CD14-positive monocyte (primary cell): ENCODE results near the gene XRCC4. TPM values are rescaled to one million over a fixed set of nuclear protein-coding genes. Genes with fewer than 3 reads are reported as not detected.

ENCODE experiments used
- DNase-seq, 3 donors: peaks; one replicate each; pipeline ENCODE4 v3.0.0-alpha.2; 2011 to 2022
- H2AFZ ChIP-seq: 2 replicates; pipeline ENCODE4 v1.6.0; 2012; ENCODE audit warnings: mild to moderate bottlenecking, low read depth, low read length, inconsistent platforms; ENCODE audit not compliant: insufficient read depth, poor library complexity, severe bottlenecking
- H3K27ac ChIP-seq, 2 donors: 1 replicate in 1 of 2; 2 replicates in 1 of 2; pipeline ENCODE4 v1.5.1; 2012 to 2013; ENCODE audit warnings: low read length in 2 of 2, control low read depth in 1 of 2, inconsistent platforms in 1 of 2, low read depth in 1 of 2, mild to moderate bottlenecking in 1 of 2
- H3K27me3 ChIP-seq, 2 donors: one replicate each; pipeline versions ENCODE4 v1.6.0 to v1.6.1; 2011 to 2013; ENCODE audit warnings: low read length in 2 of 2; ENCODE audit not compliant: control insufficient read depth in 2 of 2, insufficient read depth in 2 of 2
- H3K36me3 ChIP-seq, 2 donors: replicated peaks in 1 of 2; 1 replicate in 1 of 2; 2 replicates in 1 of 2; pipeline versions ENCODE4 v1.5.1 to v1.6.1; 2012 to 2013; ENCODE audit warnings: low read length in 2 of 2, control low read depth in 1 of 2, inconsistent platforms in 1 of 2, mild to moderate bottlenecking in 1 of 2; ENCODE audit not compliant: insufficient read depth in 2 of 2, control insufficient read depth in 1 of 2
- H3K4me1 ChIP-seq, 2 donors: 1 replicate in 1 of 2; 2 replicates in 1 of 2; pipeline versions ENCODE4 v1.5.1 to v1.6.1; 2012 to 2013; ENCODE audit warnings: low read length in 2 of 2, control low read depth in 1 of 2, inconsistent platforms in 1 of 2, mild to moderate bottlenecking in 1 of 2, moderate library complexity in 1 of 2; ENCODE audit not compliant: insufficient read depth in 2 of 2, control insufficient read depth in 1 of 2
- H3K4me2 ChIP-seq: replicated peaks from 2 replicates; pipeline ENCODE3; 2012; ENCODE audit warnings: low read length, moderate library complexity, mild to moderate bottlenecking; ENCODE audit not compliant: poor library complexity, severe bottlenecking; ENCODE audit errors: extremely low read depth
- H3K4me3 ChIP-seq, 3 experiments: fragments of 200-600 bp in 1 of 3; sonication (generic) in 1 of 3; replicated peaks in 1 of 3; 1 replicate in 2 of 3; 2 replicates in 1 of 3; pipeline ENCODE4 v1.5.1; 2011 to 2013; ENCODE audit warnings: low read length in 3 of 3, mild to moderate bottlenecking in 3 of 3, control low read depth in 2 of 3, low read depth in 2 of 3, inconsistent platforms in 1 of 3, moderate library complexity in 1 of 3
- H3K79me2 ChIP-seq: 2 replicates; pipeline ENCODE4 v1.6.0; 2012; ENCODE audit warnings: mild to moderate bottlenecking, control low read depth, inconsistent platforms, low read length, moderate library complexity; ENCODE audit not compliant: insufficient read depth
- H3K9ac ChIP-seq: 2 replicates; pipeline ENCODE4 v1.6.0; 2017; ENCODE audit warnings: low read length, mild to moderate bottlenecking; ENCODE audit not compliant: insufficient read depth, poor library complexity, severe bottlenecking
- H3K9me3 ChIP-seq, 2 donors: replicated peaks in 1 of 2; 1 replicate in 1 of 2; 2 replicates in 1 of 2; pipeline versions ENCODE4 v1.5.1 to v1.6.1; 2012 to 2013; ENCODE audit warnings: low read length in 2 of 2, control low read depth in 1 of 2; ENCODE audit not compliant: control insufficient read depth in 1 of 2, insufficient read depth in 1 of 2
- H4K20me1 ChIP-seq: 2 replicates; pipeline ENCODE4 v1.6.0; 2012; ENCODE audit warnings: mild to moderate bottlenecking, low read length, control low read depth, moderate library complexity; ENCODE audit not compliant: insufficient read depth
- H3K27ac Mint-ChIP-seq, 7 donors: one replicate each; pipeline ENCODE4 v1.8.0; 2020; ENCODE audit warnings: mild to moderate bottlenecking in 7 of 7, mixed read lengths in 7 of 7, moderate library complexity in 6 of 7, inconsistent platforms in 2 of 7
- H3K27me3 Mint-ChIP-seq, 3 donors: one replicate each; pipeline ENCODE4 v1.8.0; 2021 to 2022; ENCODE audit warnings: low read depth in 3 of 3, mild to moderate bottlenecking in 3 of 3, mixed read lengths in 3 of 3, moderate library complexity in 3 of 3, inconsistent platforms in 1 of 3
- H3K36me3 Mint-ChIP-seq, 2 donors: one replicate each; pipeline ENCODE4 v1.8.0; 2020; ENCODE audit warnings: mixed read lengths in 2 of 2, inconsistent platforms in 1 of 2, mild to moderate bottlenecking in 1 of 2
- H3K4me1 Mint-ChIP-seq: one replicate; pipeline ENCODE4 v1.8.0; 2020; ENCODE audit warnings: mild to moderate bottlenecking, mixed read lengths
- H3K4me3 Mint-ChIP-seq, 2 donors: one replicate each; pipeline ENCODE4 v1.8.0; 2020; ENCODE audit warnings: mild to moderate bottlenecking in 2 of 2, mixed read lengths in 2 of 2, moderate library complexity in 1 of 2
- H3K9me3 Mint-ChIP-seq, 7 donors: one replicate each; pipeline ENCODE4 v1.8.0; 2020 to 2022; ENCODE audit warnings: mixed read lengths in 7 of 7, mild to moderate bottlenecking in 6 of 7, moderate library complexity in 6 of 7, inconsistent platforms in 2 of 7
- WGBS: methylation state at CpG from one replicate; pipeline ENCODE4 v1.1.5; 2013; ENCODE audit warnings: missing lambda C conversion rate; ENCODE audit not compliant: insufficient coverage; 5-methylcytosine and 5-hydroxymethylcytosine counted together
- intact Hi-C, 2 donors: fragments of 100-400 bp; cut with micrococcal nuclease; formaldehyde crosslinking; loops; one replicate each; pipeline versions ENCODE4 v1.15.0 to v1.15.1; 2023
- polyA plus RNA-seq, 3 donors: library from polyadenylated mRNA; depleted of rRNA in 1 of 3; unstranded in 2 of 3; stranded (reverse) in 1 of 3; fragments of 300-500 nt in 2 of 3; fragments of >200 nt in 1 of 3; fragmentation: Illumina TruSeq in 2 of 3; gene quantifications; 1 replicate in 2 of 3; 2 replicates in 1 of 3; pipeline ENCODE4 v1.2.3, GENCODE V29; 2012 to 2021
- TF ChIP-seq, protein P1 (sequence below): fragments of 200-600 bp; IDR thresholded peaks from one replicate; pipeline ENCODE4 v1.8.0; 2022; ENCODE audit warnings: antibody characterized with exemption, mild to moderate bottlenecking

Gene XRCC4
- polyA plus RNA-seq, 3 donors = 4.0 to 21.8 (median 16.3) TPM

DNA sequence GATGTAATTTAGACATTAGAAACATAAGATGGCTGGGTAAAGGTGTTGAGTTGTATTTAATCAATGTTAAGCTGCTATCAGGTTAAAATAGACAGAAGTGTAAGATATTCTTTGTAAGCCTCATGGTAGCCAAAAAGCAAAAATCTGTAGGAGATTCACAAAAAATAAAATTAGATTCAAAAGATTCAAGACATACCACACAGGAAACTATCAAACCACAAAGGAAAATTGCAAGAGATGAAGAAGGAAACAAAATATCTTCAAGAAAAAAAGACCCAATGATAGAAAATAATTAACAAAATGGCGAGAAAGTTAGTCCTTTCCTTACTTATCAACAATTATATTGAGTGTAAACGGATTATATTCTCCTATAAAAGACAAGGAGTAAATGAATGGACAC is 15.3 kb downstream of the XRCC4 start:
- H3K27me3 Mint-ChIP-seq = no peaks in the 10 kb centered on the region
- WGBS = no CpG with 5 or more reads among the region's 2 CpGs
- Histone ChIP-seq H3K27me3 (no peaks in the 10 kb centered on the region), H3K4me2 (no peak overlapping the region), H3K27ac (no peak overlapping the region), H2AFZ (no peak overlapping the region), H3K9ac (no peak overlapping the region), H3K79me2 (peaks cover 72% of the 10 kb centered on the region), H3K36me3 (peaks cover 0 to 12% of the 10 kb centered on the region in 2 donors), H3K9me3 (peaks cover 14 to 30% of the 10 kb centered on the region in 2 donors), H4K20me1 (no peaks in the 10 kb centered on the region), H3K4me1 (peaks cover 0 to 10% of the 10 kb centered on the region in 2 donors), H3K4me3 (no peak overlapping the region)
- H3K9me3 Mint-ChIP-seq = peaks cover 28 to 45% (median 40%) of the 10 kb centered on the region in 7 donors
- H3K4me1 Mint-ChIP-seq = peaks cover 18% of the 10 kb centered on the region
- intact Hi-C loops = no loop called here
- H3K4me3 Mint-ChIP-seq = no peak overlapping the region
- H3K36me3 Mint-ChIP-seq = peaks cover 32 to 47% of the 10 kb centered on the region in 2 donors
- H3K27ac Mint-ChIP-seq = no peak overlapping the region
- TF ChIP-seq, protein P1, sequence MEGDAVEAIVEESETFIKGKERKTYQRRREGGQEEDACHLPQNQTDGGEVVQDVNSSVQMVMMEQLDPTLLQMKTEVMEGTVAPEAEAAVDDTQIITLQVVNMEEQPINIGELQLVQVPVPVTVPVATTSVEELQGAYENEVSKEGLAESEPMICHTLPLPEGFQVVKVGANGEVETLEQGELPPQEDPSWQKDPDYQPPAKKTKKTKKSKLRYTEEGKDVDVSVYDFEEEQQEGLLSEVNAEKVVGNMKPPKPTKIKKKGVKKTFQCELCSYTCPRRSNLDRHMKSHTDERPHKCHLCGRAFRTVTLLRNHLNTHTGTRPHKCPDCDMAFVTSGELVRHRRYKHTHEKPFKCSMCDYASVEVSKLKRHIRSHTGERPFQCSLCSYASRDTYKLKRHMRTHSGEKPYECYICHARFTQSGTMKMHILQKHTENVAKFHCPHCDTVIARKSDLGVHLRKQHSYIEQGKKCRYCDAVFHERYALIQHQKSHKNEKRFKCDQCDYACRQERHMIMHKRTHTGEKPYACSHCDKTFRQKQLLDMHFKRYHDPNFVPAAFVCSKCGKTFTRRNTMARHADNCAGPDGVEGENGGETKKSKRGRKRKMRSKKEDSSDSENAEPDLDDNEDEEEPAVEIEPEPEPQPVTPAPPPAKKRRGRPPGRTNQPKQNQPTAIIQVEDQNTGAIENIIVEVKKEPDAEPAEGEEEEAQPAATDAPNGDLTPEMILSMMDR = no peak
- no peak for DNase-seq

GRCh38 chr5:83093692-83094091 is 16.3 kb downstream of the XRCC4 start:
- H2AFZ ChIP-seq = no peak overlapping the region
- no peak overlapping the region for H3K27ac ChIP-seq
- peaks cover 21% of the 10 kb centered on the region for H3K4me1 Mint-ChIP-seq
- no peaks in the 10 kb centered on the region for H3K27me3 ChIP-seq
- WGBS = no CpG with 5 or more reads among the region's 4 CpGs
- H3K9me3 Mint-ChIP-seq = peaks cover 28 to 45% (median 40%) of the 10 kb centered on the region in 7 donors
- TF ChIP-seq, protein P1 = no peak
- H3K36me3 Mint-ChIP-seq = peaks cover 32 to 47% of the 10 kb centered on the region in 2 donors
- peaks cover 0 to 12% of the 10 kb centered on the region in 2 donors for H3K36me3 ChIP-seq
- H3K27ac Mint-ChIP-seq = no peak overlapping the region
- no peaks in the 10 kb centered on the region for H4K20me1 ChIP-seq
- peaks cover 69% of the 10 kb centered on the region for H3K79me2 ChIP-seq
- no peak for DNase-seq
- no peak overlapping the region for H3K4me2 ChIP-seq
- intact Hi-C loops = no loop called here
- H3K9ac ChIP-seq = no peak overlapping the region
- peaks cover 0 to 10% of the 10 kb centered on the region in 2 donors for H3K4me1 ChIP-seq
- no peak overlapping the region for H3K4me3 ChIP-seq
- no peak overlapping the region for H3K4me3 Mint-ChIP-seq
- peaks cover 14 to 30% of the 10 kb centered on the region in 2 donors for H3K9me3 ChIP-seq
- no peaks in the 10 kb centered on the region for H3K27me3 Mint-ChIP-seq
